Measurements from ENCODE around the gene RBM22. TPM values are rescaled to one million over a fixed set of nuclear protein-coding genes. Genes with fewer than 3 reads are reported as not detected.
A peak's percentile ranks its signal among the peaks of the same experiment; 100 is the strongest.

The RBM22 gene
- polyA plus RNA-seq (2012; rRNA removed) = 30.7 and 41.0 TPM in 2 replicates
- polyA plus RNA-seq (2012; cell fraction: cytosol; rRNA removed) = 27.2 and 30.1 TPM in 2 replicates
- polyA plus RNA-seq (2012; cell fraction: nucleus; rRNA removed) = 39.9 and 65.8 TPM in 2 replicates

- POLR2A ChIA-PET = interaction anchor here (0.8 to 1.9 kb wide), 16 partner anchors 10 to 252 kb away, joined by 3 to 10 read pairs (median 4); partner anchors contain the start of genes DCTN4 and SMIM3
- Histone ChIP-seq H3K27ac (ENCODE audit: low read depth in 2 of 2, low read length in 1 of 2) (peak within 1 kb of the TSS; percentile 87 to 95), H3K9me2 (no peaks in the 10 kb centered on the region), H3K9ac (peak within 1 kb of the TSS; percentile 93), H3F3A (replicated peaks; ENCODE audit: insufficient read depth) (peaks cover 24% of the 10 kb centered on the region), H4K20me1 (ENCODE audit: insufficient read depth) (no peaks in the 10 kb centered on the region), H3K36me3 (replicated peaks in 1 of 2; ENCODE audit: control insufficient read depth in 1 of 2, insufficient read depth in 2 of 2, low read length in 1 of 2) (peaks cover 31 to 34% of the 10 kb centered on the region in 2 experiments), H2AFZ (ENCODE audit: low read depth) (peak within 1 kb of the TSS; percentile 93), H3K4me3 (ENCODE audit: low read depth in 2 of 2, low read length in 1 of 2) (peak within 1 kb of the TSS; percentile 76 to 98), H3K9me3 (no peaks in the 10 kb centered on the region), H3K4me1 (ENCODE audit: control insufficient read depth in 1 of 2, insufficient read depth in 2 of 2, low read depth in 1 of 2, low read length in 1 of 2) (peaks cover 11 to 15% of the 10 kb centered on the region in 2 experiments), H3K4me2 (peak within 1 kb of the TSS; percentile 81), H3K79me2 (ENCODE audit: insufficient read depth) (peaks cover 28% of the 10 kb centered on the region), H3K27me3 (ENCODE audit: insufficient read depth) (no peaks in the 10 kb centered on the region)
- CTCF ChIA-PET = interaction anchor here (0.7 to 3.0 kb wide), 39 partner anchors 9 to 467 kb away, joined by 3 to 35 read pairs (median 5); partner anchors contain the start of genes DCTN4, MYOZ3 and SMIM3
- DNase-seq = peak; percentile 87
- 2% methylated on average over 57 of the region's 59 CpGs for WGBS (ENCODE audit: low lambda C conversion rate)
- TF ChIP-seq TAF1 (IDR thresholded peaks at IDR 0.05; ENCODE audit: borderline replicate concordance, low read depth, low read length) (peak; percentile 75), PBX3 (IDR thresholded peaks at IDR 0.05) (0 out of 2 replicates have a peak, but pooled peaks have one; percentile 1), IRF3 (IDR thresholded peaks at IDR 0.05; ENCODE audit: low read depth, low read length) (no peak), RAD21 (IDR thresholded peaks at IDR 0.05; ENCODE audit: low read length) (peak; percentile 1; the same call in 1 of the 2 replicates), USF2 (IDR thresholded peaks at IDR 0.05; ENCODE audit: borderline replicate concordance, low read depth, low read length) (no peak), REST (IDR thresholded peaks at IDR 0.05; ENCODE audit: low read depth, low read length) (0 out of 2 replicates have a peak, but pooled peaks have one; percentile 24), TCF12 (IDR thresholded peaks at IDR 0.05) (no peak), RXRA (IDR thresholded peaks at IDR 0.05; ENCODE audit: borderline replicate concordance, low read depth) (no peak), NFIC (IDR thresholded peaks at IDR 0.05; ENCODE audit: borderline replicate concordance) (0 out of 2 replicates have a peak, but pooled peaks have one; percentile 5), MEF2A (IDR thresholded peaks at IDR 0.05; ENCODE audit: borderline replicate concordance, low read depth) (no peak), SIN3A (IDR thresholded peaks at IDR 0.05; ENCODE audit: borderline replicate concordance, low read depth, low read length) (peak; percentile 40; the same call in 1 of the 2 replicates), CHD2 (IDR thresholded peaks at IDR 0.05; ENCODE audit: low read length, partially characterized antibody) (no peak), FOXM1 (IDR thresholded peaks at IDR 0.05; ENCODE audit: low read depth) (peak; percentile 41; the same call in 1 of the 2 replicates), ZBTB33 (IDR thresholded peaks at IDR 0.05; ENCODE audit: borderline replicate concordance, low read depth) (no peak), ELF1 (IDR thresholded peaks at IDR 0.05) (peak; percentile 77), USF1 (IDR thresholded peaks at IDR 0.05; ENCODE audit: borderline replicate concordance, low read depth) (no peak), MAX (IDR thresholded peaks at IDR 0.05; ENCODE audit: low read depth) (peak; percentile 27; the same call in 1 of the 2 replicates), MXI1 (IDR thresholded peaks at IDR 0.05; ENCODE audit: low read depth, low read length) (peak; percentile 23; the same call in 1 of the 2 replicates), GATA2 (CRISPR knock-in tag; IDR thresholded peaks at IDR 0.05) (no peak), FOXJ3 (CRISPR knock-in tag; IDR thresholded peaks at IDR 0.05) (no peak), GABPA (IDR thresholded peaks at IDR 0.05; ENCODE audit: low read depth) (peak; percentile 78)
Measured at GRCh38 chr5:150700594-150701377, at the start of gene RBM22. Gene RBM22 (minus strand): TSS chr5:150701062. CDS start chr5:150700985, 77 bp downstream.

All from SK-N-SH (cell line).